ENCODE results near the gene C11orf24. TPM values are rescaled to one million over a fixed set of nuclear protein-coding genes. Genes with fewer than 3 reads are reported as not detected.
A peak's percentile ranks its signal among the peaks of the same experiment; 100 is the strongest.
"Not testable (repeated sequence)": the region's sequence is repeated elsewhere in the genome, so short reads cannot be mapped to it uniquely, and the experiment has no call there.

C11orf24 gene
- total and polyA plus RNA-seq, 2 donors (not counting 1 experiment from before 2014, with no cell fraction given): 88.6 to 94.2 TPM

DNA sequence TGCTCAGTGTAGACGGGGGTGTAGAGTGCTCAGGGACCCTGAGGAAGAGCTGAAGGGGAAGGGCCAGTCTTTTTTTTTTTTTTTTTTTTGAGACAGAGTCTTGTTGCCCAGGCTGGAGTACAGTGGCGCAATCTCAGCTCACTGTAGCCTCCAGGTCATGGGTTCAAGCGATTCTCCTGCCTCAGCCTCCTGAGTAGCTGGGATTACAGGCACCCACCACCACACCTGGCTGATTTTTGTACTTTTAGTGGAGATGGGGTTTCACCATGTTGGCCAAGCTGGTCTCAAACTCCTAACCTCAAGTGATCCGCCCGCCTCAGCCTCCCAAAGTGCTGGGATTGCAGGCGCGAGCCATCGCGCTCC lies 27.7 kb upstream of the C11orf24 start:
- not testable (repeated sequence) for H3K9me3 Mint-ChIP-seq (ENCODE audit: insufficient read depth); H3K4me3 Mint-ChIP-seq; H3K9ac ChIP-seq (ENCODE audit: low read length); H3K27me3 Mint-ChIP-seq; H3K4me3 ChIP-seq (ENCODE audit: control extremely low read depth in 1 of 5, extremely low read depth in 1 of 5, insufficient read depth in 1 of 5, low read depth in 2 of 5, low read length in 4 of 5); H3K79me2 ChIP-seq (ENCODE audit: control insufficient read depth, insufficient read depth, low read length); DNase-seq; H3K4me2 ChIP-seq (replicated peaks; ENCODE audit: low read depth, low read length, poor library complexity, severe bottlenecking); H3K27me3 ChIP-seq (replicated peaks in 1 of 4; ENCODE audit: control extremely low read depth in 1 of 4, control insufficient read depth in 3 of 4, insufficient read depth in 4 of 4, low read length in 3 of 4); H3K9me3 ChIP-seq (ENCODE audit: control extremely low read depth in 1 of 3, control insufficient read depth in 2 of 3, insufficient read depth in 1 of 3, low read length in 2 of 3); ATAC-seq (ENCODE audit: low read depth); H3K27ac ChIP-seq (ENCODE audit: low read length in 2 of 2); H3K36me3 ChIP-seq (replicated peaks in 1 of 2; ENCODE audit: control extremely low read depth in 1 of 2, control insufficient read depth in 1 of 2, extremely low read depth in 1 of 2, insufficient read depth in 2 of 2, low read length in 1 of 2); H4K20me1 ChIP-seq (ENCODE audit: control insufficient read depth, insufficient read depth, low read length, poor library complexity, severe bottlenecking); H2AFZ ChIP-seq (ENCODE audit: insufficient read depth, low read depth, low read length, poor library complexity, severe bottlenecking)
- Mint-ChIP-seq H3K27ac (peak overlapping the region; percentile 26), H3K4me1 (peaks cover 33% of the 10 kb centered on the region)
- peaks cover 28 to 45% of the 10 kb centered on the region in 2 donors for H3K4me1 ChIP-seq (ENCODE audit: control insufficient read depth in 2 of 2, insufficient read depth in 2 of 2, low read length in 2 of 2)
- POLR2A ChIA-PET: interaction anchor here (0.6 to 0.7 kb wide), 3 partner anchors 14 to 161 kb away, joined by 3 to 7 read pairs (median 4); partner anchors contain the start of gene PPP6R3
- intact Hi-C loops (cut with micrococcal nuclease): loop anchor here (5.0 kb wide), 1 partner anchor 83 kb away; no protein-coding TSS in a partner anchor
- CTCF ChIA-PET: interaction anchor here (0.6 to 11.4 kb wide), 10 partner anchors 21 to 254 kb away, joined by 3 to 427 read pairs (median 26); partner anchors contain the start of gene C11orf24
- whole genome bisulfite sequencing (ENCODE audit: insufficient coverage): 75% methylated on average over 3 of the region's 9 CpGs

DNA sequence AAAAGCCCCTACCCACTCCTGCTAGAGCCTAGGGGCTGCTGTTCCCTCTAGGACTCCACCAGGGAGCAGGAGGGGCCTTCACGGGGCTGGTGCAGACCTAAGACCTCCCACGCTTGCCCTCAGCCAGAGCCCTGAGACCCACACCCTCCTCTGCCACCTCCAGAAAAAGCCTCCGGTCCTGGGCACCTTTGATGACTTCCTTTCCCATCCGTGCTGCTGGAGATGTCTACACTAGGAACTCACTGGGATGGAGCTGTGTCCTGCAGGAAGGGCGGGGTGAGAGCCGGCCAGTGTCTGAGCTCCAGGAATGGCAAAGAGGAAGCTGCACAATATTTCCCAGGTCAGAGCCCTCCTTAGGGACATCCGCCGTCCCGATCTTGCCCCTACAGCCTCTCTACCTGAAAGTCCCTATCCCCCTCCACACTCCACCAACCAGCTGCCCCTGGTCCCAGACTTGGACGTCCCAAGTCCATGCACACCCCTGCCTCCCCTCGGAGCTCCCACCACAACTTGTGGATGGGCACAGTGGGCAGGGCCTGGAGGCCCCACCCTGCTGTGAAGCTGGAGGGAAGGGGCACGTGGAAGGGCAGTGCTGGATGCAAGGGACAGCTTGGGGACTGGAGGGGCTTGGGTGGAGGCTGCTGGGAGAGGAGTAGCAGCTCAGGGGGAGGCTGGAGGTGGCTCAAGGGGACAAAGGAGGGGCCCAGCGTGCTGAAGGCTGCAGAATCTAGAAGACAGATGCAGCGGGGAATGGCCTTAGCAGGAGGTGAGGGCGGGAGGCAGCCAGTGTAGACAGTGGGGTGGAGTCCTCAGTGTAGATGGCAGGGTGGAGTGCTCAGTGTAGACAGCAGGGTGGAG lies 27.1 kb upstream of the C11orf24 start:
- H3K27ac ChIP-seq (ENCODE audit: low read length in 2 of 2): no peak overlapping the region

More for the DNA sequence above, 27.1 kb upstream of the C11orf24 start:
- H3K27me3 Mint-ChIP-seq: no peaks in the 10 kb centered on the region
- DNase-seq (no peak), ATAC-seq (ENCODE audit: low read depth) (no peak)
- Histone ChIP-seq H4K20me1 (ENCODE audit: control insufficient read depth, insufficient read depth, low read length, poor library complexity, severe bottlenecking) (no peaks in the 10 kb centered on the region), H3K79me2 (ENCODE audit: control insufficient read depth, insufficient read depth, low read length) (peaks cover 6% of the 10 kb centered on the region), H3K4me1 (ENCODE audit: control insufficient read depth in 2 of 2, insufficient read depth in 2 of 2, low read length in 2 of 2) (peaks cover 31 to 45% of the 10 kb centered on the region in 2 donors), H3K9ac (ENCODE audit: low read length) (no peak overlapping the region), H3K4me2 (replicated peaks; ENCODE audit: low read depth, low read length, poor library complexity, severe bottlenecking) (no peak overlapping the region), H3K27me3 (replicated peaks in 1 of 4; ENCODE audit: control extremely low read depth in 1 of 4, control insufficient read depth in 3 of 4, insufficient read depth in 4 of 4, low read length in 3 of 4) (no peaks in the 10 kb centered on the region), H3K36me3 (replicated peaks in 1 of 2; ENCODE audit: control extremely low read depth in 1 of 2, control insufficient read depth in 1 of 2, extremely low read depth in 1 of 2, insufficient read depth in 2 of 2, low read length in 1 of 2) (no peaks in the 10 kb centered on the region), H3K4me3 (ENCODE audit: control extremely low read depth in 1 of 5, extremely low read depth in 1 of 5, insufficient read depth in 1 of 5, low read depth in 2 of 5, low read length in 4 of 5) (no peak overlapping the region), H3K9me3 (ENCODE audit: control extremely low read depth in 1 of 3, control insufficient read depth in 2 of 3, insufficient read depth in 1 of 3, low read length in 2 of 3) (peaks cover 0 to 1% (median under 1%) of the 10 kb centered on the region in 3 donors), H2AFZ (ENCODE audit: insufficient read depth, low read depth, low read length, poor library complexity, severe bottlenecking) (no peak overlapping the region)
- no peaks in the 10 kb centered on the region for H3K9me3 Mint-ChIP-seq (ENCODE audit: insufficient read depth)
- WGBS (ENCODE audit: insufficient coverage): 92% methylated on average over 15 of the region's 15 CpGs
- CTCF ChIA-PET: interaction anchor here (0.6 to 11.4 kb wide), 20 partner anchors 9 to 579 kb away, joined by 3 to 427 read pairs (median 4); partner anchors contain the start of gene C11orf24
- intact Hi-C loops (cut with micrococcal nuclease): loop anchor here (5.0 kb wide), 1 partner anchor 83 kb away; no protein-coding TSS in a partner anchor
- POLR2A ChIA-PET: interaction anchor here (0.7 to 3.9 kb wide), 2 partner anchors 26 to 162 kb away, joined by 7 to 44 read pairs; partner anchors contain the start of genes C11orf24 and PPP6R3
- H3K4me3 Mint-ChIP-seq: no peak overlapping the region
- H3K27ac Mint-ChIP-seq: peak overlapping the region; percentile 26
- H3K4me1 Mint-ChIP-seq: peaks cover 33% of the 10 kb centered on the region
- TF ChIP-seq EZH2 (IDR thresholded peaks at IDR 0.05; ENCODE audit: borderline replicate concordance, insufficient read depth, low read depth, low read length, poor library complexity, severe bottlenecking): no peak
- TF ChIP-seq, protein P1, sequence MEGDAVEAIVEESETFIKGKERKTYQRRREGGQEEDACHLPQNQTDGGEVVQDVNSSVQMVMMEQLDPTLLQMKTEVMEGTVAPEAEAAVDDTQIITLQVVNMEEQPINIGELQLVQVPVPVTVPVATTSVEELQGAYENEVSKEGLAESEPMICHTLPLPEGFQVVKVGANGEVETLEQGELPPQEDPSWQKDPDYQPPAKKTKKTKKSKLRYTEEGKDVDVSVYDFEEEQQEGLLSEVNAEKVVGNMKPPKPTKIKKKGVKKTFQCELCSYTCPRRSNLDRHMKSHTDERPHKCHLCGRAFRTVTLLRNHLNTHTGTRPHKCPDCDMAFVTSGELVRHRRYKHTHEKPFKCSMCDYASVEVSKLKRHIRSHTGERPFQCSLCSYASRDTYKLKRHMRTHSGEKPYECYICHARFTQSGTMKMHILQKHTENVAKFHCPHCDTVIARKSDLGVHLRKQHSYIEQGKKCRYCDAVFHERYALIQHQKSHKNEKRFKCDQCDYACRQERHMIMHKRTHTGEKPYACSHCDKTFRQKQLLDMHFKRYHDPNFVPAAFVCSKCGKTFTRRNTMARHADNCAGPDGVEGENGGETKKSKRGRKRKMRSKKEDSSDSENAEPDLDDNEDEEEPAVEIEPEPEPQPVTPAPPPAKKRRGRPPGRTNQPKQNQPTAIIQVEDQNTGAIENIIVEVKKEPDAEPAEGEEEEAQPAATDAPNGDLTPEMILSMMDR (IDR thresholded peaks at IDR 0.05): no peak
